Endothelial cell of umbilical vein (primary cell): ENCODE data around the gene MAML3. TPM values are rescaled to one million over a fixed set of nuclear protein-coding genes. Genes with fewer than 3 reads are reported as not detected.

Experiments used
- BruUV-seq: library from RNA; stranded (reverse); fragments of 400-500 nt; replicated peaks from 2 replicates; lab custom pipeline; 2021; lab: Mats Ljungman, UMichigan
- CTCF ChIA-PET: fragments of 300-600, 350-600 bp; sonication (Branson Sonifier 250); formaldehyde crosslinking; loops from one replicate; lab custom pipeline; 2021; ENCODE audit warnings: antibody characterized with exemption, inconsistent platforms; lab: Charles Lee
- POLR2A ChIA-PET: fragments of 300-600, 350-600 bp; sonication (Branson Sonifier 250); formaldehyde crosslinking; loops from one replicate; lab custom pipeline; 2021; ENCODE audit warnings: antibody characterized with exemption, inconsistent platforms; lab: Charles Lee
- DNase-seq: peaks from one replicate; pipeline ENCODE4 v3.0.0-alpha.2; 2011; ENCODE audit warnings: low read depth, low spot score
- FAIRE-seq: peaks from 2 replicates; lab custom pipeline; 2011; peaks lifted over from hg19 to GRCh38; lab: Jason Lieb, UNC
- H2AFZ ChIP-seq: 2 replicates; pipeline ENCODE4 v1.6.0; 2012; ENCODE audit warnings: low read depth, low read length, control low read depth, inconsistent platforms
- H3K27ac ChIP-seq: 2 replicates; pipeline ENCODE4 v1.5.1; 2011; ENCODE audit warnings: low read depth, mild to moderate bottlenecking, control low read depth, low read length, moderate library complexity; ENCODE audit not compliant: insufficient read depth
- H3K27me3 ChIP-seq, 2 experiments: 2 replicates each; pipeline versions ENCODE4 v1.6.0 to v1.6.1; 2011; ENCODE audit warnings: low read length in 2 of 2, mixed read lengths in 1 of 2; ENCODE audit not compliant: control insufficient read depth in 2 of 2, insufficient read depth in 2 of 2
- H3K36me3 ChIP-seq, 2 experiments: 2 replicates in 1 of 2; 3 replicates in 1 of 2; pipeline ENCODE4 v1.5.1; 2011; ENCODE audit warnings: low read length in 2 of 2, mild to moderate bottlenecking in 1 of 2, moderate library complexity in 1 of 2; ENCODE audit not compliant: control insufficient read depth in 2 of 2, insufficient read depth in 2 of 2; ENCODE audit errors: extremely low read depth in 1 of 2
- H3K4me1 ChIP-seq: 3 replicates; pipeline ENCODE4 v1.5.1; 2011; ENCODE audit warnings: mild to moderate bottlenecking, low read length; ENCODE audit not compliant: control insufficient read depth, insufficient read depth; ENCODE audit errors: extremely low read depth
- H3K4me2 ChIP-seq: 2 replicates; pipeline ENCODE4 v1.6.1; 2011; ENCODE audit warnings: low read length, control low read depth, mixed read lengths; ENCODE audit not compliant: insufficient read depth
- H3K4me3 ChIP-seq, 3 experiments: fragments of 200-600 bp in 1 of 3; sonication (generic), shearing (Covaris generic) in 1 of 3; replicated peaks in 1 of 3; 2 replicates each; pipeline ENCODE4 v1.5.1; 2011 to 2016; ENCODE audit warnings: control low read depth in 3 of 3, low read length in 3 of 3, mild to moderate bottlenecking in 2 of 3, inconsistent platforms in 1 of 3, low read depth in 1 of 3, moderate library complexity in 1 of 3; ENCODE audit not compliant: insufficient read depth in 1 of 3
- H3K79me2 ChIP-seq: 2 replicates; pipeline ENCODE4 v1.6.0; 2012; ENCODE audit warnings: low read length, inconsistent platforms; ENCODE audit not compliant: control insufficient read depth, insufficient read depth
- H3K9ac ChIP-seq: replicated peaks from 2 replicates; pipeline ENCODE3; 2011; ENCODE audit warnings: low read length, control low read depth; ENCODE audit not compliant: insufficient read depth; ENCODE audit errors: extremely low read depth
- H3K9me1 ChIP-seq: replicated peaks from 3 replicates; pipeline ENCODE4 v1.6.0; 2011; ENCODE audit warnings: mild to moderate bottlenecking, low read length; ENCODE audit not compliant: control insufficient read depth, insufficient read depth; ENCODE audit errors: extremely low read depth
- H3K9me3 ChIP-seq: replicated peaks from 2 replicates; pipeline ENCODE4 v1.5.1; 2012; ENCODE audit warnings: low read length, inconsistent platforms; ENCODE audit not compliant: control insufficient read depth, insufficient read depth
- H4K20me1 ChIP-seq: replicated peaks from 2 replicates; pipeline ENCODE3; 2011; ENCODE audit warnings: mild to moderate bottlenecking, low read length; ENCODE audit not compliant: control insufficient read depth, insufficient read depth; ENCODE audit errors: extremely low read depth
- CTCF ChIP-seq, 2 donors: IDR thresholded peaks; 1 replicate in 1 of 2; 2 replicates in 1 of 2; pipeline ENCODE4 v1.5.1; 2011; ENCODE audit warnings: low read length in 2 of 2, mild to moderate bottlenecking in 2 of 2, moderate library complexity in 2 of 2, control low read depth in 1 of 2, inconsistent platforms in 1 of 2, low read depth in 1 of 2; ENCODE audit not compliant: insufficient read depth in 1 of 2; ENCODE audit errors: extremely low read depth in 1 of 2
- EZH2 ChIP-seq: IDR thresholded peaks from 2 replicates; pipeline ENCODE4 v1.6.1; 2012; ENCODE audit warnings: borderline replicate concordance, low read depth, mild to moderate bottlenecking, moderate library complexity, low read length, inconsistent platforms; ENCODE audit not compliant: severe bottlenecking
- FOS ChIP-seq: IDR thresholded peaks from 2 replicates; pipeline ENCODE4 v1.6.1; 2011; ENCODE audit warnings: mild to moderate bottlenecking, low read length, moderate library complexity, borderline replicate concordance; ENCODE audit not compliant: insufficient read depth
- GATA2 ChIP-seq: IDR thresholded peaks from 2 replicates; pipeline ENCODE4 v1.7.0; 2011; ENCODE audit warnings: low read depth, mild to moderate bottlenecking, moderate library complexity, mixed read lengths, low read length; ENCODE audit not compliant: insufficient read length, insufficient read depth
- JUN ChIP-seq: IDR thresholded peaks from 2 replicates; pipeline ENCODE4 v1.6.1; 2011; ENCODE audit warnings: borderline replicate concordance, low read depth; ENCODE audit not compliant: insufficient read length, insufficient read depth
- MAX ChIP-seq: IDR thresholded peaks from 2 replicates; pipeline ENCODE4 v1.6.1; 2011; ENCODE audit not compliant: insufficient read depth, insufficient read length
- MYC ChIP-seq: IDR thresholded peaks from one replicate; pipeline ENCODE4 v1.6.1; 2011; ENCODE audit warnings: mild to moderate bottlenecking, low read depth, low read length
- POLR2A ChIP-seq: IDR thresholded peaks from 2 replicates; pipeline ENCODE4 v1.6.1; 2012; ENCODE audit warnings: low read depth, mild to moderate bottlenecking, control low read depth, low read length
- POLR2AphosphoS5 ChIP-seq: IDR thresholded peaks from 2 replicates; pipeline ENCODE4 v1.6.1; 2012; ENCODE audit warnings: low read depth, mild to moderate bottlenecking, control low read depth, low read length, moderate library complexity; ENCODE audit not compliant: insufficient read depth
- dilution Hi-C: fragments of 300-500 bp; cut with MboI; formaldehyde crosslinking; loops from one replicate; pipeline ENCODE4 v1.15.0; 2019; ENCODE audit warnings: low sequenced_read_pairs; ENCODE audit not compliant: extremely low pct_ligation_motif_present
- intact Hi-C: fragments of 100-400 bp; cut with micrococcal nuclease; formaldehyde crosslinking; loops from one replicate; pipeline ENCODE4 v1.10.0; 2022
- polyA plus RNA-seq, 4 experiments: library from polyadenylated mRNA; depleted of rRNA in 3 of 4; stranded (reverse) in 3 of 4; unstranded in 1 of 4; fragments of >200 nt; gene quantifications; 2 replicates each; pipeline versions ENCODE4 v1.2.1 to v1.2.3, GENCODE V29; 2011 to 2012; ENCODE audit warnings: missing spikeins in 1 of 4
- total RNA-seq: library from RNA; stranded (reverse); gene quantifications from 2 replicates; pipeline ENCODE4 v1.2.3, GENCODE V29; 2021

Gene MAML3
- total and polyA plus RNA-seq, 2 donors (not counting 3 experiments of a cell fraction or from before 2014, with no cell fraction given), result 14.0 to 20.3 TPM

- no peaks in the 10 kb centered on the region for H3K9me3 ChIP-seq
- H3K4me3 ChIP-seq, result no peak overlapping the region
- no TSS peak for BruUV-seq
- intact Hi-C loops, result no loop called here
- H3K4me2 ChIP-seq, result no peak overlapping the region
- H2AFZ ChIP-seq, result no peak overlapping the region
- no peaks in the 10 kb centered on the region for H3K79me2 ChIP-seq
- TF ChIP-seq POLR2A (no peak), EZH2 (no peak), MYC (no peak)
- dilution Hi-C loops, result no loop called here
- H4K20me1 ChIP-seq, result no peaks in the 10 kb centered on the region
- FAIRE-seq, result no peak
- DNase-seq, result no peak
- ChIA-PET POLR2A (no interaction called here), CTCF (no interaction called here)
- H3K9ac ChIP-seq, result no peak overlapping the region
- H3K9me1 ChIP-seq, result no peaks in the 10 kb centered on the region
- H3K36me3 ChIP-seq, result peaks cover 0 to 3% of the 10 kb centered on the region in 2 experiments
- H3K27me3 ChIP-seq, result no peaks in the 10 kb centered on the region
- H3K27ac ChIP-seq, result no peak overlapping the region
- H3K4me1 ChIP-seq, result peaks cover 20% of the 10 kb centered on the region
Measured at GRCh38 chr4:139977838-139978609, 176.0 kb downstream of the MAML3 start.

GRCh38 chr4:139975830-139976272 is 178.1 kb downstream of the MAML3 start:
- peaks cover 0 to 3% of the 10 kb centered on the region in 2 experiments for H3K36me3 ChIP-seq
- H3K4me2 ChIP-seq, result peak overlapping the region; percentile 26
- ChIA-PET CTCF (interaction anchor here (1.1 to 1.6 kb wide), 2 partner anchors 9 to 14 kb away, joined by 3 to 4 read pairs; no protein-coding TSS in a partner anchor), POLR2A (no interaction called here)
- H3K27me3 ChIP-seq, result no peaks in the 10 kb centered on the region
- peak overlapping the region; percentile 4 for H3K9ac ChIP-seq
- no peaks in the 10 kb centered on the region for H3K79me2 ChIP-seq
- dilution Hi-C loops (no loop called here), intact Hi-C loops (loop anchor here (1.0 kb wide), 1 partner anchor 160 kb away; no protein-coding TSS in a partner anchor)
- FAIRE-seq, result peak; percentile 92
- DNase-seq, result peak; percentile 68
- peak overlapping the region; percentile 15 for H3K27ac ChIP-seq
- H3K9me3 ChIP-seq, result no peaks in the 10 kb centered on the region
- no peaks in the 10 kb centered on the region for H3K9me1 ChIP-seq
- H2AFZ ChIP-seq, result no peak overlapping the region
- no TSS peak for BruUV-seq
- TF ChIP-seq JUN, result no peak
- TF ChIP-seq GATA2, result no peak
- TF ChIP-seq MYC, result no peak
- TF ChIP-seq POLR2A, result no peak
- TF ChIP-seq EZH2, result no peak
- TF ChIP-seq MAX, result no peak
- TF ChIP-seq POLR2AphosphoS5, result no peak
- no peak for TF ChIP-seq FOS
- TF ChIP-seq CTCF (IDR thresholded peaks at IDR 0.05; ENCODE audit: extremely low read depth in 1 of 2, insufficient read depth in 1 of 2, low read depth in 1 of 2, low read length in 2 of 2), result no peak
- peaks cover 27% of the 10 kb centered on the region for H3K4me1 ChIP-seq
- no peak overlapping the region for H3K4me3 ChIP-seq
- H4K20me1 ChIP-seq, result no peaks in the 10 kb centered on the region
